Fibroblast of peridontal ligament (primary cell): Measurements from ENCODE around the gene TFR2.

ENCODE experiments used
- DNase-seq: peaks from one replicate; pipeline ENCODE4 v3.0.0-alpha.2; 2010; ENCODE audit errors: extremely low read depth

The TFR2 gene

DNA sequence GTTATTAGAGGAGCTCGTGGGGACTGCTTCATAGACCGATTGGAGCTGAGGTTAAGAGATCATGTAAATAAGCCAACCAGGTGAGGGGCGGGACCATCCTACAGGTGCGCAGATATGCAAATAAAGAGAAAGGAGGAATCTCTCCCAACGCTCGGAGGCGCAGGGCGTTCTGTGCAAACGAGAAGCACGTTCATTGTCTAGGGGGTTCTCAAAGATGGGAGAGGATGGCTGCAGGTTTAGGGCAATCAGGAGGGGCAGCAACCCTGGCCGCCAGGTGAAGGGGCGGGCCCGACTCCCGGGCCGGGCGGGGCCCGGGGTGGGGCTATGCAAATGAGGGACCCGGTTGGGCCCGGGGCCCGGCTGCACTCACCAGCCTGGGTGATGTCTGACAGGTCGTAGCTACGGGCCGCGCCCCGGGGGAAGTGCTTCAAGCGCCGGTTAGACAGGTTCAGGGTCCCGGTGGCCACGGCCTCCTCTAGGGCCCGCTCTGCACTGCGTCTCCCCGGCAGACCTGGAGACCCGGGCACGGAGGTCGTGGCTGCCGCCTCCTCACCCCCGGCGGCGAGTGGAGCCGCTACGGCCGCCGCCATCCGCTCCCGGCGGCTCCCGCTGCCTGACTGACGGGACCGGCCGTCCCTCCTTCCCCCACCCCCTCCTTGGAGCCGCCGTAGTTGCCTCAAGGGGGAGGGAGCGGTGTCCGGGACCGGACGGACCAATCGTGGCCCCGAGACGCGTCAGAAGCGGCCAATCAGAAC, 55.7 kb downstream of the TFR2 start, which contains the start of gene LRCH4:
LRCH4 (minus strand) TSS at position 619 of the 755 bp plus-strand sequence; CDS start at position 590, 29 bp downstream.
- DNase-seq, result no peak

DNA sequence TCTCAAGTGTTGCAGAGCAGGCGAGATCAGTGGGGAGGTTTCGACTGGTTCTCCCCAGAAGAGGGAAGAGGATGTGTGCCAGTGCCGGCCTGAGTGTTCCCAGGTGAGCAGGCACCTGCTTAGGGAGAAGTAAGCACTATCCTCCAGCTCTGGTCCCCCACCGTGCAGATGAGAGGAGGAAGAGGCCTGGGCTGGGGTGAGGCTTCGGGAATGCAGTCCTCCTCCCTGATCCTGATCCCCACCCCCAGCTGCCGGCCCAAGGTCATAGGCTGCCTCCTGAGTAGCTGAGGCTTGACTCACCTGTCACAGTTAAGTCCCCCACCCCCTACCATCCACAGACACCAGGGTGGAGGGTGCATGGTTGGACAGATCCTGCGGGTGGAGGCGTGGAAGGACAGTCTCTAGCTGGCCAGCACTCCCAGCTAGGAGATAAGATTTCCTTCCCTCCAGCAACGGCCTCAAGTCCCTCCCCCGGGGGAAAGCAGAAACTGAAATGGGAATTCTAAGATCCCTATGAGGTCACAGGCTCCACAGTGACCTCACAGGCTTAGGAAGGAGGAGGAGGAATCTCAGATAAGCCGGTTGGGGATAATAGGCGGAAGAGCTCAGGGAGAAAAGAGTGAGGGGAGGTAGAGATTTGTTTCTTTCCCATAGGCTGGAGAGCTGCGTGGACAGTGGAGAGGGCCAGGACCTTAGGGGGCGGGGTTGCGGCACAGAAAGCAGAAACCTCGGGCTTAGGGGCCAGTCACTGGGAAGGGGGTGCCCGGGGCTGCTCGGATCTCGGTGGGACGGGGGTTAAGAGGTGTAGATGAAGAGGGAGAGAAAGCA, 56.5 kb downstream of the TFR2 start:
- DNase-seq, result peak; percentile 81

DNA sequence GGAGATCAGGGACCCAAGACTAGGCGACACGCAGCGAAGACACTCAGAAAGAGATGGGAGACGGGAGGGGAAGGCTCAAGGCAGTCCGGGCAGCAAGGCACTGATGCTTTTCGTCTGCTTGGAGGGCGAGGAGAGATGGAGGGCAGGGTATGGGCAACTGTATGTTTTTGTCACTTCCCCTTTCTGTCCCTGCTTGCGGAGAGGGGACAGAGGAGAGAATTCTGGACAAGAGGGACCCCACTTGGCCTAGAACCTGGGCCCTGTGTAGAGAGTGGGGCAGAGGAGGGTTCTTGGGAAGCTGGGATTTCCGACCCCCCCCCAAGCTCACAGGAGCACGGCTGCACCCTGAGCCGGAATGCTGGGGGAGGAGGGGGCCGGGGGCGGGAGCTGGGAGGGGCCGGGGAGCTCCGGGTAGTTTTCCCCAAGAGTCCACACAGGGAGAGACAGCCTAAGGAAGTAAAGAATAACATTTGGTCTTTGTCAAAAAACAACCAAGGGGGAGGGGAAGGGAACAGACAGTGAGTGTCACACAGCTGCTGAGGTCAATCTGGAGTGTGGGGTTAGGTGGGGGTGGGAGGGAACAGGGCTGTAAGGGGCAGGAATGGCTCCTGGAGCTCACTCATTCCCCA, 57.2 kb downstream of the TFR2 start:
- no peak for DNase-seq

DNA sequence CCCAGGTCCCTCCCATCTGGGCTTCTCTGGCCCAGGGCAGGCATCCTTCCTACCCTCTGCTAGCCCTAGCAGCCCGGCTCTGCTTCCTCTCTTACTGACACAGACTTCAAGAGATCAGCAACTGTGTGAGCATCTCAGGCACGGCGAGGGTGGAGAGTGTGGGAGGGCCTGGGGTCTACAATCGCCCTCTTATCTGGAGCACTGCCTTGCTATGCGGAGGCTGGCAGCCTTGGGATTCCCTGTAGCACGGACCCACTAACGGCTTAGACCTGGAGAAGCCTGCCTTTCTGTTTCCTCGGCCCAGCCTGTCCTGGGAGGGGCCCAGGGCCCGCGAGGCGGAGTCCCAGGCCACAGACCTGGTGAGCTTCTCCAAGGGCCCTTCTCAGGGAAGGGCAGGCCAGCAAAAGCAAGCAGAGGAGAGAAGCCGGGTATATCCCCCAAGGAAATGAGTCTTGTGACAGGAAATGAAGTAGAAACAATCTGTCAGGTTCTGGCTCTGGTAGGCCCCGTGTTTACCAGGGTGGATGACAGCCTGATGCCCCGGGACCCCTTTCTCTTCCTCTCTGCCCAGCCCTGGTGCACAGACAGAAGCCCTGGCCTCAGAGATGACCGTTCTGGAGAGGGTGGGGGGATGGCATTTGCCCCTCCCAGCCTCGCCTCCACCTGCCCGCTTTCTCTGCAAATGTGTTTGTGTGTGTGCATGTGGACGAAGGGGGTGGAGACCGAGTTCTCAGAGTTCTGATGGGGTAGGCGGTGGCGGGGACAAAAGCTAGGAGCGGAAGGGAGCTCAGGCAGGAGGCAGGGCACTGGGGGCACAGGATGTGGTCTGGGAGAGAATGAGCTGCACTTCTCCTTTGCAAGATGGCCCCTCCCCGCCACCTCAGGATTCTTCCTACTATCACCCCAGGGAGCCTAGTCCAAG, 58.0 kb downstream of the TFR2 start:
- DNase-seq, result no peak

DNA sequence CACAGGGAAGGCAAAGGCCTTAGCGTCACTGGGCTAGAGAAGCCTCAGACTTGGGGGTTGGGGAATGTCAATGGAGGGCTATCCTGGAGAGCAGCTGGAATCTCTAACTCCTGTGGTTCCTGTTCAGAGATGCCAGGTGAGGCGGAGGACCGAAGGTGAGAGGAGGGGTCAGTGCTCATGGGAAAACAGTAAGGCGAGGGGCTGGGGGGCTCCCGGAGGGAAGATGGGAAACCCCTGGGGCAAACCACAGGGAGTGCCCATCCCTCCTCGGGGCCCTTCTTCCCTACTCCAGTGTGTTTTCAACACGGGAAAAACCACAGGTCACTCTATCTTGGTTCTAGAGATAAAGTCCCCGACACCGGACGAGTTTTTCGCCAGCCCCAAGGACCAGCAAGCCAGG, 58.7 kb downstream of the TFR2 start:
- no peak for DNase-seq

DNA sequence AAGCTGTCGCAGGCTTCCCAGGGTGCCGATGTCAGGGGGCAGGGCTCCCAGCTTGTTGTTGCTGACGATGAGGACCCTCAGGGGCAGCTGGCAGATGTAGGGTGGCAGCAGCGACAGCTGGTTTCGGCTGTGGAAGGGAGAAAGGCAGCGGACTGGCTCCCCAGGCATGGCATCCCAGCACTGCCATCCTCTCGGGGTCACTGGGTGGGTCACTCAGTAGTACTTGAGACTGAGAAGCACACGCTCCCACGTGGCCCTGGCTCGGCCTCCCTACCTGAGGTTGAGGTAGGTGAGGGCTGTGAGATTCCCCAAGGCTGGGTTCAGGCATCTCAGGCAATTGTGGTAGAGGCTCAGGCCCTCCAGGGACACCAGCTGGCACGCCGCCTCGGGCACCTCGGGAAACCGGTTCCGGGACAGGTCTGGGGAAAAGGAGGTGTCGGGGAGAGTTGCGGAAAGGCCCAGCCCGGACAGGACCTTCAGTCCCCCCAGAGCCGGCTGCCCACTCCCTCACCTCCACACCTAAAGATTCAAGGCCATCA, 59.2 kb downstream of the TFR2 start:
- no peak for DNase-seq

DNA sequence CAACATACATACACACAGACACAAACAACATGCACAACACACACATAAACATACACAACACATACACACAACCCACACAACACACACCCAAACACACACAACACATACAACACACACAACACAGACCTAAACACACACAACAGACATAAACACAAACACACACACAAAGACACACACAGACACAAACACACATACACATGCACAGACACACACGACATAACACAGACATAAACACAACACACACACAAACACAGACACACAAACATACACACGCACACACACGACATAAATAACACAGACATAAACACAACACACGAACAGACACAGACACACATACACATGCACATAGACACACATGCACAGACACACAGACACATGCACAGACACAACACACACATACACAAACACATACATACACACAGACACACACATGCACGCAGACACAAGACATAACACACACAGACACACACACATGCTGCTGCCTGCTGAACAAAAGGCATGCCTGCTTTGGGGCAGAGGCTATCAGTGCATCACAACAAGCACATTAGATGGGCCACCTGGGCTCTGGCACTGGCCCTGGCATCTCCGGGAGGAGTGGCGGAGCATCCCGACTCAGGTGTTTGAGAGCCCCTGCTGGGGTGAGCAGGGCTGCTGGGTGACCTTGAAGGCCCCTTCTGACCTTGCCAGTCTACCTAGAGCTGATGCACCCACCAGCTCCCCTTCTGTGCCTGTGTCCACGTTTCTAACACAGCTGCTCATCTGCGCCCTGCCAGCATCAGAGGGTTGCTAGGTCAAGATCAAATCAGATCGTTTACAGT, 60.7 kb downstream of the TFR2 start:
- DNase-seq, result no peak

DNA sequence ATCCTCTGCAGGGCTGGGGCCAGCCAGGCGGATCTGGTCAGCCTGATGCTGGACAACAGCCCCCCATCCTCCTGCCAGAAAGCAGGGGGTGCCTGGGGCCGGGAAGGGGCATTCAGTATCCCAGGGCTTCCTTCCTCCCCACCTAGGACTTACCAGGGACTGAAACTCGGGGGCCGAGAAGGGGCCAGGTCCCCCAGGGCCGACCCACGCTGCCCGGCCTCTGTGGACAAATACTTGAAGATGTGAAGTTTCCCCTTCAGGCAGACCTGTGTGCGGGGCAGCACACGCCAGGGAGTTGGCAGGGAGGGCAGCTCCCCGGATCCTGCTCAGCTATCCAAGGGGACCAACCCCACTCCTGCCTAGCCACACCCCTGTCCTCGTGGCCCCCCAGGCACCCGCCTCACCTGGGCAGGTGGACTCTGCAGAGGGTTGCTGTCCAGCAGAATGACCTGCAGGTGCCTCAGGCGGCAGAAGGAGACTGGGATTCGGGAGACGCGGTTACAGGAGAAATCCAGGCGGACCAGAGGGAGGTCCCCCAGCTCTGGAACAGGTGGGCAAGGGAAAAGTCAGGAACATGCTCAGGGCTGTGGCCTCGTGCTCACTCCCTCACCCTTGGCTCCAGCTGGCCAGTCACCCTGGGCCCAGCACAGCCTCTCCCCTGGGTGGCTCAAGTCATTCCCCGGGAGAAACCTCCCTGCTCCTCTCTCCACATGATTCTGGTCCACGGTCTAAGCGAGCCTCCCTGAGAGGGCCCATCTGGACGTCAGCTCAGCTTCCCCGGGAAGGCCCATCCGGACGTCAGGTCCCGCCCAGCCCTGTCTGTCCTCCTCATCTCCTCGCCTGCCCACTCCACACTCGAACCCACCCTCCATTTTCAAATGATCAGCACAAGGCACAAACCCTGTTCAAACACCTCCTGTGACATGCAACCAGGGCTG, 62.8 kb downstream of the TFR2 start:
- DNase-seq, result no peak

DNA sequence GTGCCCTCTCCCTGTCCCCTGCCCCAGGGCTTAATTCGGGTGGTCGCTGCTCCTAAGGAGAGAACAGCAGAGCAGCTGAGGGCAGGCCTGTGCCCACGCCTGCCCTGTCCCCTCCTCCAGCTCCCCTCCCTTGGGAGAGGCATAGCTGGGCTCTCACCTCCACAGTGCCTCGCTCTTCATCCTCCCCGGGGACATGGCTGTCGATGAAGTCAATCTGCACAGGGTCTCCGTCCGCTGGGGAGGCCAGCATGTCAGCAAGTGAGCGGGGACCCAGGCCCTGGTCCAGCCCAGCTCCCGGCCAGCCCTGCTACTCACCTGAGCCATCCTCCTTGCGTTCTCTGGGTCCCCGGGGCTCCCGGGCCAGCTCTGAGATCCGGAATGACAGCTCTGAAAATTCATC, 63.8 kb downstream of the TFR2 start:
- DNase-seq, result no peak

DNA sequence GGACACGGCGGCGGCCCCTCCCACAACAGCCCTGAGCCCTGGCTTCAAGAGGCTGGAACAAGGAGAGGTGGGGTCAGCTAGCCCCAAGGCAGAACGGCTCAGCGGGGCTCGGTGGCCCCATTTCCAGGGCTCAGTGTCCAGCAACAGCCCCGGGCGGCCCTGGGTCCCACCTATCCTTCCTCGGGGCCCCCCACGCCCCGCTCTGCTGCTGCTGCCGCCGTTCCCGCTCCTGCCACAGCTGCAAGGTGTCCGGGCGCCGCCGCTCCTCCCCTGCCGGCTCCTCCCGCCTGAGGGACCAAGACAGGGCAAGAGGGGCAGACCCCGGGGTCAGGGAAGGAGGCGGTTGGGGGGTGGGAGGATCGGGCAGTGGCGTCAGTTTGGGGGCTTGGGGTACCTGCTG, 64.2 kb downstream of the TFR2 start:
- no peak for DNase-seq

DNA sequence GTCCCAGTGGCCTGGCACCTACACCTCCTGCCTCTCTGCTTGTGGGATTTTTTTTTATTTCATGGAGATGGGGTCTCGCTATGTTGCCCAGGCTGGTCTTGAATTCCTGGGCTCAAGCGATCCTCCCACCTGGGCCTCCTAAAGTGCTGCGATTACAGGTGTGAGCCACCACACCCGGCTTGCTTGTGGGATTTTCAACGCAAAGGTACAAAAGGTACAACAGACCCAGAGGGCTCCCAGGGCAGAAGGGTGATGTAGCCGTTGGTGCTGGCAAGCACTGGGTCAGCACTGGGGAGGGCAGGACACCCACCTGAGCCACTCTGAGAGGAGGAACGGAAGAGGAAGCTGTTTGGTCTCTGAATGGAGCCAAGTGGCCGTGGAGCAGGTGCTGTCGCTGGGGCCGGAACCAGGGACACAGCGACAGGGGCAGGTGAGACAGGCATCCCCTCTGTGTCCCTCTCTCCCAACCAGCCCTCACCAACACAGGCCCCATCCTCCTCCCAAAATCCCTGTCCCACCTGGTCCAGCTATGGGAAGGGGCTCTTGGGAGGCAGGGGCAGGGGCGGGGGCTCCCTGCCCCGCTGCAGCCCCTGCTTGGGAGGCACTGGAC, 64.9 kb downstream of the TFR2 start:
- DNase-seq, result no peak

DNA sequence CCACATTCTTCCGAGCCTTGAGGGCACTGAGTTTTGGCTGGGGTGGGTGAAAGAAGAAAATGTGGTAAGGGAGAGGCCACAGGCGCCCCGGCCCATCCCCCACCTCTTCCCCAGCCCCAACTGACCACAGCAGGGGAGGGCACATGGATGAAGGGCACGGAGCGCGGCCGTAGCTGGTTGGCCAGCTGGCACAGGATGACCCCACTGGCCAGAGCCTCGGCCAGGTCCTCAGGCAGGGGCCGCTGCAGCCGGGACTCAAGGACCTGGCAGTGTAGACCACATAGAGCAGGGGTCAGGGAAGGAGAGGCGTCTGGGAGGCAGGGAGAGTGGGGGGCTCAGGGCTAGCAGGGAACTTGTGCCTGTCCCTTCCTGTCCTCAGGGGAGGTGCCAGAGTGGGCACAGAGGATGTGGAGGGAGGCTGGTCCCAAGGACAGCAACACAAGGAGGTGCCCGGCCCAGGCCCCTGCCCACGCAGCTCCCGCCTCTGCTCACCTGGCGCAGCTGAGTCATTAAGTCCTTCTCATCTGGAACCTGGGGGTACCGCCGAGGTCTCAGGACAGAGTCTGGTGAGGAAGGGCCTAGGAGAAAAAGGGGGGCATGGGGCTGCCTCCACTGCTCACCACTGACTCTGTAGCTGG, 65.5 kb downstream of the TFR2 start:
- no peak for DNase-seq

DNA sequence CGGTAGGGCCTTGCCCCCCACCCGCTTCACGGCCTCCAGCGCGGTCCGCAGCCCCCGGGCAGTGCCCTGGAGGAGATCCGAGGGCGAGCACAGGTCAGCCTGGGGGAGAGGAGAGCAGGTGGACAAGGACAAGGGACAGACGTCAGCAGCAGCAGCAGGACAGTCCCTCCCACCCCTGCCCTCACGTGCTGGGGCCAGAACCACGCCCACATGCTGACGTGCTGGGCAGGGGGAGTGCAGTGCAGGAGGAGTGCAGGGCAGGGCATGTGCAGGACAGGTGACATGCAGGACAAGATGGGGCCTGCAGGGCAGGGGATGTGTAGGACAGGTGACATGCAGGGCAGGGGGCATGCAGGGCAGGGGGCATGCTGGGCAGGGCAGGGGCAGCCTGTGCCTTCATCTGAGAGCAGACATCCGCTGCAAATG, 66.1 kb downstream of the TFR2 start:
- DNase-seq, result no peak

DNA sequence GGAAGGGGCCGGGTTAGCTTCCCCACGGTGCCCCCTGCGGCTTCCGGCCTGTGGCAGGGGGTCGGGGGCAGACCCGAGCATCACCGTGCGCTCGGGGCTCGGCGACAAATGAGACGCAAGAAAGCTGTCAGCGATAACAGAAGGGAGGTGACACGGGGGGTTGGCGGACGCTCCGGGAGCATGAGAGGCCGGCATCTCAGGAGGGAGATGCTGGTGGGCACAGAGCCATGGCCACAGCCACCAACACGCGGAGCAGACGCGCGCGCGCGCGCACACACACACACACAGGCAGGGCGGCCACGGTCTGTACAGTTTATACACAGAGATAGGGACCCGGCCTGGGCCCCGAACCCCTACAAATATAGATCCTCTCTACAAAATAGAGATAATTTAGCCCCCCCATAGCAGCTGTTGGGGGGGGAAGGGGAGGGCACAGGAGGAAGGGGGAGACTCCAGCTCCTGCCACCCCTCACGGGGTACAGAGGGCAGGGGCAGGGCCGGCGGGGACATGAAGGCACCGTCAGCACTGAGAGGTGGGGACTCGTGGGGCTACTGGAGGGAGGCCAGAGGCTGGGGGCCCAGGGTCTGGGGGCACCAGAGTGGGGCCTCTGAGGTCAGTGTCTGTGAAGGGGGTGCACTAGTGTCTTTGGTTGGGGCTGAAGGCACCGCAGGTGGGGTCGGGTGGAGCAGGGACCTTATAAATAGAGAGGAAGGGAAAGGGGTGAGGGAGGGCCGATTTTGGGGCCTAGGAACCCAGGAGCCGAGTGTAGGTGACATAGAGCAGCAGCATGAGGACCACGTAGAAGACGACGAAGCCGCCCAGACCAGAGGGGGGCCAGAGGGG, 66.8 kb downstream of the TFR2 start:
- DNase-seq, result no peak

DNA sequence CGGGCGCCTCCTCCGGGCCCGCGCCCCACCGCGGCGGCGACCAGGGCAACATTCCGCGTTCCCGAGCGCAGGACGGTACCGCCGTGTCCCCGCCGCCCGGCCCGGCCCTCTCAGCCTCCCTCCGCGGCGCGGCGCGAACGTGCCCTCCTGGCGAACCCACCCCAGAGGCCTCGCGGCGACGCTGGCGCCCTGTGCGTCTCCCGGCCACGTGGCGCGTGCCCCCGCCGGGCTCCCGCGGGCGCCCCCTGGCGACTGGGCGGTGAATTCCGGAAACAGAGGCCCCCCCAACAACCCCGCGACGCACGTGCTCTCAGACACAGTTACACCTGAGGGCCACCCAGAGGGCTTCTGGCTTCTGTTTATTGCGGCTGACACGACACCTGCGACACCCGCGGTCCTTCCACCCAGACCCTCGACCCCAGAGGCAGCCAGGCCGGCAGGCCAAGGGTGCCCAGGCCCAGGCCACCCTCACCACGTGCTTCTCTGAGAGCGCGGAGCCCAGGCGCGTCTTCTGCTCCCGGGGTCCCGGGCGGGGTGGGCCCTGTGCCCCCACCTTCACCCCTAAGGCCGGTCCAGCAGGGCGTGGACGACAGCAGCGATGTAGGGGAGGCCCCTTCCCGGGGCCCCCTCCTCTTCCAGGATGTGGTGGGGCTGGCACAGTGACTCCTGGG, 67.5 kb downstream of the TFR2 start, which contains the start of gene SAP25:
SAP25 (minus strand) TSS at position 210 of the 671 bp plus-strand sequence; CDS start at position 52, 158 bp downstream.
- no peak for DNase-seq

DNA sequence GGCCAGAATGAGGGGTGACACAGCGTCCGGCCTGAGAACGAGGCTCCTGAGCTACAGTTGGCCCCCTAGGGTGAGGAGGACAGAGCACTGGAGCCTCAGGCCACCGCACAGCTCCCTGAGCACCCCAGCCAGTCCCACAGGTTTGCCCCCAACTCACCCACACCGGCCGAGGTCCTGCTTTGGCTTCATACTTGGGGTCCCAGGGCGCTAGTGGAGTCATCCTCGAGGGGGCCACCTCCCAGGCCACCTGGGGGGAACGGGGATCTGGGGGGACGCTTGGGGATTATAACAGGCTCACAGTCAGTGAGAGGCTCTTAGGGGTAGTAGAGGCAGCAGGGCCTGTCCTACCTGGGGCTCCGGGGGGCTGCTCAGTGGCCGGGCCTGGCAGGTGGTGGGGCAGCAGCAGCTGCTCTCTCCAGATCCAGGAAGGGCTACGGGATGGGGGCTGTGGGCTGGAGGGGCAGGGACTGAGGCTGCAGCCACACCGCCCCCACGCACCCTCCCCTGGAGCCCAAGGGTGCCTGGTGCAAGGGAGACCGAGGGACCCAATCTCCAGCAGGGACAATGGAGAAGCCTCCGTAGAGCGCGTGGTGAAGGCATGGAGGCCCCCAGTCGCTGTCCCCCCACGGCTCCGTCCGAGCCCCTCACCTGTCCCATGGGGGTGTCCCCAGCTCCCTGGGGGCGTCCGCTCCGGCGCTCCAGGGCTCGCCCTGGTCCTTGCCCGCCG, 68.2 kb downstream of the TFR2 start:
- no peak for DNase-seq
